ENCODE measurements around the gene CBX6.

CBX6 gene

DNA sequence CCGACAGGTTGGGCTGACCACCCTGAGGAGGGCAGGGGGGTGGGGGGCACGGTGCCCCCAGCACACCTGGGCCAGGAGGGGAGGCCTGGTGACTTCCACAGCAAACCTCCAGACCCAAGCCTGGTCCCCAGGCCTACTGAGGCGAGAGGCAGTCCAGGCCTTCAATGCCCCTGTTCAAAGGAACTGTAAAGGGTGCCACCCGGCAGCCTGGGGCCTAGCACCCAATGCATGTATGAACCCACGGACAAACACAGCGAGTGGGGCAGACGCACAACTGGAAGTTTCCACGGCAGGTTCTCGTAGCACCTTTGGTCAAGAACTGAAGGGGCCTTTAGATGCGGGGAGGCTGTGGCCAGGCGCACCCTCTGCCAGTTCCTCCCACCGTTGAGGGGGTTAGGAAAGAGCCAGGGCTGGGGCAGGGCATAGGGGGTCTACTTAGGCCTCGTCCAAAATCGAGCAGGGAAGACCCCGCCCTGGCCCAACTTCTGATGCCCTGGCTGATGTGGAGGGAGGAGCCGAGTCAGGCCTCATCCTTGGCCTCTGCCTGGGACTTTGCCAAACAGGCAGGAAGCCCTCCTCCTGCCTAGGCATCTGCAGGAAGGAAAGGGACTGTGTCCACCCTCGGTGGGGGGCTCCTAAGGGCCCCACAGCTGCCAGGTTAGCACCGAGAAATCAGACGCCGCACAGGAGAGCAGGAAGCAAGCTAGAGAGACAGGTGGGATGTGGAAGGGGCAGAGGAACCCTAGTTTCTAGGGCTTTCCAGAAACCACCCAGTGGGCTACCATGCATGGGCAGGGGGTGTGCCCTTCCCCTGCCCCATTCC, 6.6 kb downstream of the CBX6 start:
- no peak for ATAC-seq (ENCODE audit: low read depth)
- Histone ChIP-seq H3K27me3 (ENCODE audit: insufficient read depth, poor library complexity, severe bottlenecking) (no peaks in the 10 kb centered on the region), H3K27ac (ENCODE audit: poor library complexity, severe bottlenecking) (no peak overlapping the region), H3K4me3 (ENCODE audit: severe bottlenecking) (no peak overlapping the region), H3K36me3 (ENCODE audit: low read depth) (peaks cover 24% of the 10 kb centered on the region), H3K9me3 (ENCODE audit: severe bottlenecking) (no peaks in the 10 kb centered on the region), H3K4me1 (ENCODE audit: insufficient read depth, poor library complexity, severe bottlenecking) (no peaks in the 10 kb centered on the region)
- TF ChIP-seq, protein P1, sequence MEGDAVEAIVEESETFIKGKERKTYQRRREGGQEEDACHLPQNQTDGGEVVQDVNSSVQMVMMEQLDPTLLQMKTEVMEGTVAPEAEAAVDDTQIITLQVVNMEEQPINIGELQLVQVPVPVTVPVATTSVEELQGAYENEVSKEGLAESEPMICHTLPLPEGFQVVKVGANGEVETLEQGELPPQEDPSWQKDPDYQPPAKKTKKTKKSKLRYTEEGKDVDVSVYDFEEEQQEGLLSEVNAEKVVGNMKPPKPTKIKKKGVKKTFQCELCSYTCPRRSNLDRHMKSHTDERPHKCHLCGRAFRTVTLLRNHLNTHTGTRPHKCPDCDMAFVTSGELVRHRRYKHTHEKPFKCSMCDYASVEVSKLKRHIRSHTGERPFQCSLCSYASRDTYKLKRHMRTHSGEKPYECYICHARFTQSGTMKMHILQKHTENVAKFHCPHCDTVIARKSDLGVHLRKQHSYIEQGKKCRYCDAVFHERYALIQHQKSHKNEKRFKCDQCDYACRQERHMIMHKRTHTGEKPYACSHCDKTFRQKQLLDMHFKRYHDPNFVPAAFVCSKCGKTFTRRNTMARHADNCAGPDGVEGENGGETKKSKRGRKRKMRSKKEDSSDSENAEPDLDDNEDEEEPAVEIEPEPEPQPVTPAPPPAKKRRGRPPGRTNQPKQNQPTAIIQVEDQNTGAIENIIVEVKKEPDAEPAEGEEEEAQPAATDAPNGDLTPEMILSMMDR (IDR thresholded peaks at IDR 0.05; ENCODE audit: poor library complexity, severe bottlenecking) = no peak
- no peak for DNase-seq (ENCODE audit: low spot score)

DNA sequence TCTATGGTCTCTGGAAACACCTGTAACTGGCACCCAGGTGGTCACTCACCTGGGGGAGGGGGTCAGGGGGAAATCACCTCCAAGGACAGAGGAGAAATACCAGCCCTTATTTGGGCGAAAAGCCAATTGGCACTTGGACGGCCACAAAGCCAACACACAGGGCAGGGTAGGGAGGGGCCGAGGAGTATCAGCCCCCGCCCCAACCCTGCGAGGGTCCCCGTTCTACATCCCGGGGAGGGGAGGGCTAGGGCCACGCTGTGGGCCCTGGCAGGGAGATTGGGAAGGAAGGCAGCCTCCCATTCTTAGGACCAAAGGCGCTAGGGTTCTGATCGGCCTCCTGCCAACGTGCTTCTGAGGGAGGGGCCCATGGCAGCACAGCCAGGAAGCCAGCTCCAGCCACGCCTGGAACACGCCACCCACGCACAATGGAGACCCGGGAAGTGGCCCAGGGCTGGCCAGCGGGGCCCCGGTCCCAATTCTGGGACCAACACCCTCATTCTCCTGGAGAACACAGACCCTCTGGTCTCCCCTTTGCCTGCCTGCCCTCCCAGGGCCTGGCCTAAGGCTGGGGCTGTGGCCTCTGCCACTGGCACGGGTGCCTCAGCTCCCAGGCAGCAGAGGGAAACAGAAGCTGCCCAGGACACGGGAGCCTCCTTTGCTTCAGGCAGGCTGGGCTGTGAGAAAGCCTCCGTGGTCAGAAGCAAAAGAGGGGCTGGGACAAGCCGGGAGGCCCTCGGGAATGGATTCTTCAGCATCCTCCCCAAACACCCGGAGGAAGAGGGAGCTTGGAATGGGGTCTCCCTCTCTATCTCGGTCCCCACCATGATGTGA, 7.4 kb downstream of the CBX6 start:
- Histone ChIP-seq H3K36me3 (ENCODE audit: low read depth) (peaks cover 15% of the 10 kb centered on the region), H3K9me3 (ENCODE audit: severe bottlenecking) (no peaks in the 10 kb centered on the region), H3K27me3 (ENCODE audit: insufficient read depth, poor library complexity, severe bottlenecking) (no peaks in the 10 kb centered on the region), H3K27ac (ENCODE audit: poor library complexity, severe bottlenecking) (no peak overlapping the region), H3K4me3 (ENCODE audit: severe bottlenecking) (no peak overlapping the region), H3K4me1 (ENCODE audit: insufficient read depth, poor library complexity, severe bottlenecking) (no peaks in the 10 kb centered on the region)
- DNase-seq (ENCODE audit: low spot score) (no peak), ATAC-seq (ENCODE audit: low read depth) (no peak)
- TF ChIP-seq, protein P1 (IDR thresholded peaks at IDR 0.05; ENCODE audit: poor library complexity, severe bottlenecking) = no peak

DNA sequence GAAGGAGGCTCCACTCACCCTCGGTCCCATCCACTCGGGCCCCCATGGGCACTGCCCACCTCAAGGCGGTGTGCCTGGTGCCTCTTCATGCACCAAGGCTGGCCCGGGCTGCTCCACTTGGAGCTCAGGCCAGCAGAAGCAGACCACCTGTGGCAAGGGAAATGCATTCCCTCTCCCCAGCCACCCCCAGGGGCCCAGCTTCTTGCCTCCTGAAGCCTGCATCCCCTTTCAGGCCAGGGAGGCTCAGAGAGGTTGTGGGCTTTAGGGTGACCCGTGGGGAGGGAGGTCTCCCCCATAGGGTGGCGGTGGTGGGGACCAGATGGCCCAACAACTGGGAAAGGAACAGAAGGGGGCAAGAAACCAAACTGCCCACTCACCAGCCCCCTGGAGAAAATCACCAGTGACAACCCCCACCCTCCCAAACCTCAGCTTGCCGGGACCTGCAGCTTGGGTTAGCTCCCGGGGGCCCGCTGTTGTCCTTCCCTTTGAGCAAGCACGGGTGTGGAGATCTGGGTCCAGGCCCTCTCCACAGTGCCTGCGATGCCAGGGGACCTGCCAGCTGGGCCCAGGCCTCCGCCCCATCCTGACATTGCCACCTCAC, 8.4 kb downstream of the CBX6 start:
- TF ChIP-seq, protein P1 (IDR thresholded peaks at IDR 0.05; ENCODE audit: poor library complexity, severe bottlenecking) = no peak
- Histone ChIP-seq H3K27me3 (ENCODE audit: insufficient read depth, poor library complexity, severe bottlenecking) (no peaks in the 10 kb centered on the region), H3K27ac (ENCODE audit: poor library complexity, severe bottlenecking) (no peak overlapping the region), H3K4me3 (ENCODE audit: severe bottlenecking) (no peak overlapping the region), H3K9me3 (ENCODE audit: severe bottlenecking) (no peaks in the 10 kb centered on the region), H3K36me3 (ENCODE audit: low read depth) (peaks cover 9% of the 10 kb centered on the region; the same call in 1 of the 2 replicates), H3K4me1 (ENCODE audit: insufficient read depth, poor library complexity, severe bottlenecking) (no peaks in the 10 kb centered on the region)
- ATAC-seq (ENCODE audit: low read depth) (0 out of 3 replicates have a peak, but pooled peaks have one; percentile 11), DNase-seq (ENCODE audit: low spot score) (no peak)

DNA sequence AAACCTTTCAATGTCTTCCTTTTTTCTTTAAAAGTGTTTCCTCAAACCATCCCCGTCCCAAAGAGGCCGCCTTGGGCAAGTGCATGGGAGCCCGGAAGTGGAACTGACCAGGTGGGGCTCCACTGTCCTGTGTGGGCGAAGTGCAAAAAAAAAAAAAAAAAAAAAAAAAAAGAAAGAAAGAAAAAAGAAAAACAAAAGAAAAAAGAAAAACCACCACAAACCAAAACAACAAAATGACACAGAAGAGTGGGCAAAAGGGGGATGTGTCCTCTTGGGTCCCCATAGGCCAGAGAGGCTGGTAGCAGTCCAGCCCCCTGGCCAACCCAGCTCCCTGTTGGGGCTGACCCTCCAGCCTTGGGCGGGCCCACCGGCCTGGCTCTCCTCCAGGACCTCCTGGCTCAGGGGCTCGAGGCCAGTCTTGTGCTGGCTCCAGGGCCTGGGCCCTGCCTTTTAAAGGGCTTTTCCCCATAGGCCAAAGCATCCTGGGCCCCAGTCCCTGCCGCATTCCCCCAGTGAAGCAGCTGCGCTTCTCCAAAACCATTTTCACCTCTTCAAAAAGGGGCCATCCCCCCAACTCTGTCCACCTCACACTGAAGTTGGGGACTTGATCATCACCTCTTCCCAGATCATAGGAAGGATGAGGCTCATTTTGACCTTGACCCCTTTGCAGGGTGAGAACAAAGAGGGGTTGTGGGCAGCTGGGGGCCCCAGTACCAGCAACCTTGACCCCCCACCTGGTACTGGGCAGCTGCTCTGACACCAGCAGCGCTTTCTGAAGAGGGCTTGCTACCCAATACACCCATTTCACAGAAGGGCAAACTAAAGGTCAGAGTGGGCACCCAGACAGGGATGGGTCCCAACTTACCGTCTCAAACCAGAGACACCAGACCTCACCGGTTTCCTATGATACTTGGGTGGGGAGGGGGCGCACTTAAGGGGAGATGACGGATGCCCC, 9.4 kb downstream of the CBX6 start:
- no peak overlapping the region for H3K27ac ChIP-seq (ENCODE audit: poor library complexity, severe bottlenecking)
- TF ChIP-seq, protein P1 (IDR thresholded peaks at IDR 0.05; ENCODE audit: poor library complexity, severe bottlenecking) = no peak
- no peaks in the 10 kb centered on the region for H3K9me3 ChIP-seq (ENCODE audit: severe bottlenecking)
- H3K36me3 ChIP-seq (ENCODE audit: low read depth) = no peaks in the 10 kb centered on the region
- ATAC-seq (ENCODE audit: low read depth) (no peak), DNase-seq (ENCODE audit: low spot score) (no peak)
- no peaks in the 10 kb centered on the region for H3K4me1 ChIP-seq (ENCODE audit: insufficient read depth, poor library complexity, severe bottlenecking)
- no peak overlapping the region for H3K4me3 ChIP-seq (ENCODE audit: severe bottlenecking)
- no peaks in the 10 kb centered on the region for H3K27me3 ChIP-seq (ENCODE audit: insufficient read depth, poor library complexity, severe bottlenecking)
